K562 (cell line): ENCODE data around the gene ZSWIM8. TPM values are rescaled to one million over a fixed set of nuclear protein-coding genes. Genes with fewer than 3 reads are reported as not detected.

ENCODE experiments used
- ETV6 ChIP-seq, 3 experiments: fragments of 150-350 bp in 1 of 3; sonication (generic) in 1 of 3; formaldehyde crosslinking in 1 of 3; IDR thresholded peaks; 2 replicates each; pipeline versions ENCODE4 v1.6.1 to v1.8.0; 2014 to 2022; ENCODE audit warnings: borderline replicate concordance in 2 of 3, low read depth in 2 of 3, antibody characterized with exemption in 1 of 3, low read length in 1 of 3, mild to moderate bottlenecking in 1 of 3, missing genetic modification reagents in 1 of 3
- FOXM1 ChIP-seq, 2 experiments: fragments of 450-650 bp in 1 of 2; sonication (generic) in 1 of 2; formaldehyde crosslinking in 1 of 2; IDR thresholded peaks; 2 replicates each; pipeline versions ENCODE4 v1.6.1 to v1.9.0; 2017 to 2022; ENCODE audit warnings: low read depth in 2 of 2, mild to moderate bottlenecking in 2 of 2, missing genetic modification reagents in 1 of 2, moderate library complexity in 1 of 2
- JUN ChIP-seq, 2 experiments: sonication (generic) in 1 of 2; formaldehyde crosslinking in 1 of 2; IDR thresholded peaks; 2 replicates each; pipeline versions ENCODE4 v1.6.1 to v1.8.0; 2012 to 2022; ENCODE audit warnings: borderline replicate concordance in 2 of 2, mild to moderate bottlenecking in 2 of 2, improper control_type of control experiment in 1 of 2, low read depth in 1 of 2, low read length in 1 of 2, missing genetic modification reagents in 1 of 2
- KLF16 ChIP-seq: IDR thresholded peaks from 2 replicates; pipeline ENCODE4 v1.6.1; 2016; ENCODE audit warnings: antibody characterized with exemption
- NRF1 ChIP-seq, 2 experiments: fragments of 450-650 bp; IDR thresholded peaks in 1 of 2; conservative IDR thresholded peaks in 1 of 2; 2 replicates each; pipeline ENCODE4 v1.6.1; 2014; ENCODE audit warnings: mild to moderate bottlenecking in 2 of 2
- PML ChIP-seq: IDR thresholded peaks from 2 replicates; pipeline ENCODE4 v1.6.1; 2012; ENCODE audit warnings: low read length, inconsistent platforms
- RAD21 ChIP-seq, 2 experiments: fragments of 250-450 bp in 1 of 2; fragments of 450-650 bp in 1 of 2; sonication (Bioruptor Pico) in 1 of 2; formaldehyde crosslinking in 1 of 2; IDR thresholded peaks in 1 of 2; conservative IDR thresholded peaks in 1 of 2; 2 replicates each; pipeline versions ENCODE4 v1.4.0 to v1.8.0; 2020 to 2022; ENCODE audit warnings: mild to moderate bottlenecking in 2 of 2, moderate library complexity in 1 of 2
- SMARCE1 ChIP-seq: fragments of 450-650 bp; IDR thresholded peaks from 2 replicates; pipeline ENCODE4 v1.7.1; 2016; ENCODE audit warnings: mild to moderate bottlenecking
- SREBF1 ChIP-seq: fragments of 150-350 bp; IDR thresholded peaks from 2 replicates; pipeline ENCODE4 v1.6.1; 2014; ENCODE audit warnings: antibody characterized with exemption, low read depth, low read length, borderline replicate concordance
- TEAD4 ChIP-seq, 2 experiments: sonication (generic) in 1 of 2; formaldehyde crosslinking in 1 of 2; IDR thresholded peaks; 2 replicates each; pipeline versions ENCODE4 v1.6.1 to v1.8.0; 2012 to 2022; ENCODE audit warnings: borderline replicate concordance in 1 of 2, inconsistent platforms in 1 of 2, low read length in 1 of 2, mild to moderate bottlenecking in 1 of 2, missing genetic modification reagents in 1 of 2
- polyA plus RNA-seq, 8 experiments: library from polyadenylated mRNA; depleted of rRNA in 4 of 8; stranded (reverse) in 5 of 8; unstranded in 3 of 8; fragments of >200 nt; fragmentation: Nextera tagmentation in 2 of 8; fragmentation: Illumina TruSeq in 1 of 8; extraction: Ambion mirVana in 2 of 8; extraction: Trizol in 1 of 8; gene quantifications; 2 replicates each; pipeline versions ENCODE4 v1.2.1 to v1.2.3, GENCODE V29; 2011 to 2014; ENCODE audit warnings: inconsistent platforms in 1 of 8, missing spikeins in 1 of 8
- total RNA-seq, 7 experiments: library from RNA; depleted of rRNA in 6 of 7; stranded (reverse); fragments of >200 nt in 6 of 7; fragmentation: Illumina TruSeq in 2 of 7; extraction: Trizol in 2 of 7; gene quantifications; 2 replicates each; pipeline versions ENCODE4 v1.2.1 to v1.2.3, GENCODE V29; 2011 to 2021; ENCODE audit warnings: low replicate concordance in 1 of 7
- TF ChIP-seq, protein P1 (sequence below), 2 experiments: fragments of 450-650 bp; IDR thresholded peaks; 2 replicates each; pipeline ENCODE4 v1.6.1; 2018; ENCODE audit warnings: mild to moderate bottlenecking in 2 of 2, low read depth in 1 of 2; ENCODE audit not compliant: partially characterized antibody in 2 of 2
- TF ChIP-seq, protein P2 (sequence below): sonication (generic); formaldehyde crosslinking; IDR thresholded peaks from 2 replicates; pipeline ENCODE4 v1.8.0; 2022; ENCODE audit warnings: missing genetic modification reagents, mild to moderate bottlenecking, moderate library complexity, borderline replicate concordance

ZSWIM8 gene
- total and polyA plus RNA-seq, 9 of the 15 experiments (the other 6 are each of a cell fraction or from before 2014, with no cell fraction given), result 5.6 to 47.8 (median 26.7) TPM

- TF ChIP-seq SMARCE1 (0 out of 2 replicates have a peak, but pooled peaks have one; percentile 37), NRF1 (conservative IDR thresholded peaks at IDR 0.05 in 1 of 2, IDR thresholded peaks at IDR 0.05 in 1 of 2) (peak; percentile 92 to 93), RAD21 (CRISPR knock-in tag; conservative IDR thresholded peaks at IDR 0.05 in 1 of 2, IDR thresholded peaks at IDR 0.05 in 1 of 2) (peak in 1 of 2 experiments; percentile 10; a peak in 1 of 4 replicates), FOXM1 (IDR thresholded peaks at IDR 0.05; ENCODE audit: low read depth) (no peak), FOXM1 (CRISPR knock-in tag; IDR thresholded peaks at IDR 0.05; ENCODE audit: low read depth) (0 out of 2 replicates have a peak, but pooled peaks have one; percentile 36), ETV6 (IDR thresholded peaks at IDR 0.05; ENCODE audit: borderline replicate concordance in 1 of 2, low read depth in 2 of 2, low read length in 1 of 2) (0 out of 4 replicates have a peak, but pooled peaks of 1 of the 2 experiments have one; percentile 4), ETV6 (CRISPR knock-in tag; IDR thresholded peaks at IDR 0.05; ENCODE audit: borderline replicate concordance) (no peak), JUN (IDR thresholded peaks at IDR 0.05; ENCODE audit: borderline replicate concordance, low read depth, low read length) (no peak), JUN (CRISPR knock-in tag; IDR thresholded peaks at IDR 0.05; ENCODE audit: borderline replicate concordance) (0 out of 2 replicates have a peak, but pooled peaks have one; percentile 17), KLF16 (no peak), PML (no peak), SREBF1 (no peak), TEAD4 (IDR thresholded peaks at IDR 0.05; ENCODE audit: low read length) (no peak), TEAD4 (CRISPR knock-in tag; IDR thresholded peaks at IDR 0.05; ENCODE audit: borderline replicate concordance) (no peak)
- TF ChIP-seq, protein P1, sequence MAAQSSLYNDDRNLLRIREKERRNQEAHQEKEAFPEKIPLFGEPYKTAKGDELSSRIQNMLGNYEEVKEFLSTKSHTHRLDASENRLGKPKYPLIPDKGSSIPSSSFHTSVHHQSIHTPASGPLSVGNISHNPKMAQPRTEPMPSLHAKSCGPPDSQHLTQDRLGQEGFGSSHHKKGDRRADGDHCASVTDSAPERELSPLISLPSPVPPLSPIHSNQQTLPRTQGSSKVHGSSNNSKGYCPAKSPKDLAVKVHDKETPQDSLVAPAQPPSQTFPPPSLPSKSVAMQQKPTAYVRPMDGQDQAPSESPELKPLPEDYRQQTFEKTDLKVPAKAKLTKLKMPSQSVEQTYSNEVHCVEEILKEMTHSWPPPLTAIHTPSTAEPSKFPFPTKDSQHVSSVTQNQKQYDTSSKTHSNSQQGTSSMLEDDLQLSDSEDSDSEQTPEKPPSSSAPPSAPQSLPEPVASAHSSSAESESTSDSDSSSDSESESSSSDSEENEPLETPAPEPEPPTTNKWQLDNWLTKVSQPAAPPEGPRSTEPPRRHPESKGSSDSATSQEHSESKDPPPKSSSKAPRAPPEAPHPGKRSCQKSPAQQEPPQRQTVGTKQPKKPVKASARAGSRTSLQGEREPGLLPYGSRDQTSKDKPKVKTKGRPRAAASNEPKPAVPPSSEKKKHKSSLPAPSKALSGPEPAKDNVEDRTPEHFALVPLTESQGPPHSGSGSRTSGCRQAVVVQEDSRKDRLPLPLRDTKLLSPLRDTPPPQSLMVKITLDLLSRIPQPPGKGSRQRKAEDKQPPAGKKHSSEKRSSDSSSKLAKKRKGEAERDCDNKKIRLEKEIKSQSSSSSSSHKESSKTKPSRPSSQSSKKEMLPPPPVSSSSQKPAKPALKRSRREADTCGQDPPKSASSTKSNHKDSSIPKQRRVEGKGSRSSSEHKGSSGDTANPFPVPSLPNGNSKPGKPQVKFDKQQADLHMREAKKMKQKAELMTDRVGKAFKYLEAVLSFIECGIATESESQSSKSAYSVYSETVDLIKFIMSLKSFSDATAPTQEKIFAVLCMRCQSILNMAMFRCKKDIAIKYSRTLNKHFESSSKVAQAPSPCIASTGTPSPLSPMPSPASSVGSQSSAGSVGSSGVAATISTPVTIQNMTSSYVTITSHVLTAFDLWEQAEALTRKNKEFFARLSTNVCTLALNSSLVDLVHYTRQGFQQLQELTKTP (IDR thresholded peaks at IDR 0.05; ENCODE audit: low read depth in 1 of 2, partially characterized antibody in 2 of 2), result peak in 1 of 2 experiments; percentile 90
- TF ChIP-seq, protein P2, sequence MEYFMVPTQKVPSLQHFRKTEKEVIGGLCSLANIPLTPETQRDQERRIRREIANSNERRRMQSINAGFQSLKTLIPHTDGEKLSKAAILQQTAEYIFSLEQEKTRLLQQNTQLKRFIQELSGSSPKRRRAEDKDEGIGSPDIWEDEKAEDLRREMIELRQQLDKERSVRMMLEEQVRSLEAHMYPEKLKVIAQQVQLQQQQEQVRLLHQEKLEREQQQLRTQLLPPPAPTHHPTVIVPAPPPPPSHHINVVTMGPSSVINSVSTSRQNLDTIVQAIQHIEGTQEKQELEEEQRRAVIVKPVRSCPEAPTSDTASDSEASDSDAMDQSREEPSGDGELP (CRISPR knock-in tag), result peak; percentile 13
These were observed 510 bp downstream of the ZSWIM8 start (continued) for GRCh38 chr10:73785721-73786511.
